WI38 (cell line): ENCODE measurements around the gene LTB.

ENCODE experiments used
- H3K4me3 ChIP-seq: 2 replicates; pipeline ENCODE4 v1.5.1; 2011; ENCODE audit warnings: low read depth, mild to moderate bottlenecking, control low read depth, low read length
- CTCF ChIP-seq: IDR thresholded peaks from 2 replicates; pipeline ENCODE4 v1.5.1; 2012; ENCODE audit warnings: low read depth, mild to moderate bottlenecking, control low read depth, low read length

The LTB gene

GRCh38 chr6:31624070-31624469 is 41.8 kb upstream of the LTB start:
- H3K4me3 ChIP-seq, result no peak overlapping the region
- no peak for TF ChIP-seq CTCF

- TF ChIP-seq CTCF, result no peak
- peak overlapping the region; percentile 96 for H3K4me3 ChIP-seq
These were observed 40.5 kb upstream of the LTB start for GRCh38 chr6:31622684-31623091.

GRCh38 chr6:31621991-31622390 is 39.8 kb upstream of the LTB start:
- peak overlapping the region; percentile 96 for H3K4me3 ChIP-seq
- no peak for TF ChIP-seq CTCF

GRCh38 chr6:31621320-31621939 is 39.2 kb upstream of the LTB start:
- H3K4me3 ChIP-seq, result peak overlapping the region; percentile 96
- TF ChIP-seq CTCF, result no peak

GRCh38 chr6:31620586-31621319 is 38.5 kb upstream of the LTB start, which contains the start of gene PRRC2A:
Gene PRRC2A (plus strand): TSS chr6:31620715. CDS start chr6:31622790, 2,075 bp downstream.
- peak within 1 kb of the TSS; percentile 96 for H3K4me3 ChIP-seq
- TF ChIP-seq CTCF, result no peak

- H3K4me3 ChIP-seq, result peak overlapping the region; percentile 96
- no peak for TF ChIP-seq CTCF
These were observed 37.8 kb upstream of the LTB start for GRCh38 chr6:31619805-31620585.
